ENCODE measurements around the gene KRTAP4-11.
"Not testable (repeated sequence)": the region's sequence is repeated elsewhere in the genome, so short reads cannot be mapped to it uniquely, and the experiment has no call there.

DNA sequence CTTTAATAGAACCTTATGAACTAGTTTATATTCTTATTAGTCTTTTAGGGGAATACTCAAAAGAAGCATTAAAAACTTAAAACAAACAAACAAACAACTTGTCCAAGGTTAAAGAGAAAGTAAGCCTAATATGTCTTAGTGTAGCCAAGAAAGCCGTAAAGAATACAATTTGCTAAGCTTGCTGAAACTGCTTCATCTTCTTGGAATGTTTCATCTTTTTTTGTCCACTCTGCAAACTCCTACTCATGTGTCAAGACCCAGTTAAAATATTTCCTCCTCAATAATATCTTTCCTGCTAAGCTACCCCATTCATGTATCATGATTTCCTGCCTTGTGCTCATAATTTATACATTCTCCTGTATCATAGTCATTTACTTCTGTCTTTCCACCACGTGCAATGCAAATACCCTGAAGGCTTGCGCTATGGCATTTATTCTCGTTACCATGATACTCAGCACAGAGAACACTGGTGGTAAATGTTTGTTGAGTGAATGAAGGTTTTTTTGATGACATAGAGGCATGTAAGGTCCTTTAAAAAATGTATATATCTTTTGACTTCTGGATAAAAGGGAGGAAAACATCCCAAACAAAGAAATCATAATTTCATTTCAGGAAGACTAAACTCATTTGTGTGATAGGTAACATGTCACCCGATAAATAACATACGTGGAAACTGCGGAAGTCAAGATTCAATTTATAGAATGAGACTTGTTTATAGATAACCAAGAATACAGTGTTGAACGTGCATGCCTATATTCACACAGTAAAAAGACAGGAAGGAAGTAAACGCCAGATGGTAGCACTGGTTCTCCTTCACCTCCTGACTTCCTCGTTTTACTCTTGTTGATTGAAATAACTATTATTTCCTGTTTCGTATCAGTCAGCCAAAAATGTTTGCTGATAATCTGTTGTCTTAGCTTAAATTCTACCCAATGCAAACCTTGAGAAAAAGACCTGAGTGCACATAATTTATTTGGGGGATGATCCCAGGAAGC, 1.8 kb upstream of the KRTAP4-11 start:
- TF ChIP-seq, protein P1, sequence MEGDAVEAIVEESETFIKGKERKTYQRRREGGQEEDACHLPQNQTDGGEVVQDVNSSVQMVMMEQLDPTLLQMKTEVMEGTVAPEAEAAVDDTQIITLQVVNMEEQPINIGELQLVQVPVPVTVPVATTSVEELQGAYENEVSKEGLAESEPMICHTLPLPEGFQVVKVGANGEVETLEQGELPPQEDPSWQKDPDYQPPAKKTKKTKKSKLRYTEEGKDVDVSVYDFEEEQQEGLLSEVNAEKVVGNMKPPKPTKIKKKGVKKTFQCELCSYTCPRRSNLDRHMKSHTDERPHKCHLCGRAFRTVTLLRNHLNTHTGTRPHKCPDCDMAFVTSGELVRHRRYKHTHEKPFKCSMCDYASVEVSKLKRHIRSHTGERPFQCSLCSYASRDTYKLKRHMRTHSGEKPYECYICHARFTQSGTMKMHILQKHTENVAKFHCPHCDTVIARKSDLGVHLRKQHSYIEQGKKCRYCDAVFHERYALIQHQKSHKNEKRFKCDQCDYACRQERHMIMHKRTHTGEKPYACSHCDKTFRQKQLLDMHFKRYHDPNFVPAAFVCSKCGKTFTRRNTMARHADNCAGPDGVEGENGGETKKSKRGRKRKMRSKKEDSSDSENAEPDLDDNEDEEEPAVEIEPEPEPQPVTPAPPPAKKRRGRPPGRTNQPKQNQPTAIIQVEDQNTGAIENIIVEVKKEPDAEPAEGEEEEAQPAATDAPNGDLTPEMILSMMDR (IDR thresholded peaks at IDR 0.05; ENCODE audit: low read depth, low read length, poor library complexity, severe bottlenecking), result not testable (repeated sequence)
- not testable (repeated sequence) for TF ChIP-seq EZH2phosphoT487 (IDR thresholded peaks at IDR 0.05; ENCODE audit: borderline replicate concordance, low read length)

All from DOHH2 (cell line).